Fibroblast of skin of right biceps (primary cell): ENCODE results near the gene ENTPD2.
"Not testable (repeated sequence)": the region's sequence is repeated elsewhere in the genome, so short reads cannot be mapped to it uniquely, and the experiment has no call there.

Experiments
- DNase-seq: peaks from one replicate; pipeline ENCODE4 v3.0.0-alpha.2; 2013

The ENTPD2 gene

DNA sequence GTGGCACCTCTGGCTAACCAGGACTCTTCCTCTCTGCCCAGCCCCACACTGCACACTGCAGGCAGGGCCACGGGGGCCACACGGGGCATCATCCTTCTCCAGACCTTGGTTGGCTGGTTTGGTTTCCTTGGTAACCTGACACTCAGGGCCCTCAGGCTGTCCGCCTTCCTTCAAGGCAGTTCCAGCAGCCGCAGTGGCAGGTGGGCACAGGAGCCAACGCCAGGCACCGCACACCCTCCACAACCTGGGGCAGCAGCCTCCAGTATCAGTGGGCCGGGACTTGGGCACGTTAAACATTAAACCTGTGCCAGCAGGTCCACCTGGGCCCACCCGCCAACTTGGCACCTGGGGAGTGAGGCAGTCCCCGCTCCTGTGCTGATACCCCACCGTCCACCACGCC is 9.8 kb downstream of the ENTPD2 start:
- DNase-seq, result no peak

DNA sequence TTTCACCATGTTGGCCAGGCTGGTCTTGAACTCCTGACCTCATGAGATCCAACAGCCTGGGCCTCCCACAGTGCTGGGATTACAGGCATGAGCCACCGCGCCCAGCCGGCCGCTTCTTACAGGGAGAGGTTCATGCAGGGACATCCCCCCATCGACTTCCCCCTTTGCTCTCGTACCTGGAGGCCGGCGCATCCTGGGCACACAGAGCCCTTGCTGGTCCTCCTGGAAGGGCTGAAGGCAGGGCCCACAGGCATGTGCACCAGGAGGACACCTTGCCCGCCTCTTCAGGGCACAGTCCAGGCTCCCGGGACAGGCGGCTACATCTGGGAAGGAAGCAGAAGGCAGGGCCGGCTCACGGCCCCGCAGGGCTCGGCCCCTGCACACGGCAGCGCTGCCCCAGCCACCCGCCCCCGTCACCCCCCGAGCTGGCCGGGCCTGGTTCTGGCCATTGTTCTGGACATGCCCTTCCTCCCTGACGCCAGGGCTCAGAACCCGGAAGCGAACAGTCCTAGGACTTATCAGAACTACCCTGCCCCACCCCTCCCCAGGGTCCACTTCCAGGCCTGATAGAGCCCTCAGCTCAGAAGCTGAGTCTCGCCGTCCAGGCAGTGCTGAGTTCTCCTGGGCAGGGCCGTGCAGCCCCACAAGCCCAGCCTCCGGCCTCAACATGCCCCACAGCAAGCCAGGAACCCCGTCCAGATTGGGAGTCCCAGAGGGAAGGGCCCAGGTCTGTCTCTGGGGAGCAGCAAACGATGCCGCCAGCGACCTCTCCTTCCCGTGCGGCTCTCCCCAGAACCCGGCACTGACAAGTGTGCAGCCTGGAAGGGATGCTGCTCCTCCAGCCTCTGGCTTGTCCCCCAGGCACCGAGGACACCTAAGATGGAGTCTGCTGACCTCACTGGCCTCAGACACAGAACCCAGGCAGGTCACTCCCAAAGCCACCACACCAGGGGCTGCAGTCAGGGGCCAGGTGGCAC is 10.8 kb downstream of the ENTPD2 start:
- no peak for DNase-seq

DNA sequence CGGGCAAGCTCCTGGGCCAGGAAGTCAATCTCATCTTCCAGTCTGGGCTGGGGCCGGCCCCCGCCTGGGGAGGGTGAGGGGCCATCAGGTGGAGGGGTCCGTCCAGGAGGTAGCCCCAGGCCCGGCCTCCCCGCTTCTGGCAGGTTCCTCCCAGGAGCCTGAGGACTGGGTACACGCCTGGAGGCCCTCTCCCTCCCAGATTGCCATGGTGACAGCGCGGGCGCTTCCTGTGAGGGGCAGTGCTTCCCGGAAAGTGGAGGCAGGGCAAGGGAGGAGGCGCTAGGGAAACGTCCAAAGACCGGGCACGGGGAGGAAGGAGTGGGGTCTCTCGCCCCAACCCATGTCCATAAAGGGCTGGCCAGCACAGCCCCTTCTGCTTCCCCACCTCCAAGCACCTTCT is 12.7 kb downstream of the ENTPD2 start:
- DNase-seq, result no peak

GRCh38 chr9:137040568-137040967 is 13.3 kb downstream of the ENTPD2 start:
- no peak for DNase-seq

DNA sequence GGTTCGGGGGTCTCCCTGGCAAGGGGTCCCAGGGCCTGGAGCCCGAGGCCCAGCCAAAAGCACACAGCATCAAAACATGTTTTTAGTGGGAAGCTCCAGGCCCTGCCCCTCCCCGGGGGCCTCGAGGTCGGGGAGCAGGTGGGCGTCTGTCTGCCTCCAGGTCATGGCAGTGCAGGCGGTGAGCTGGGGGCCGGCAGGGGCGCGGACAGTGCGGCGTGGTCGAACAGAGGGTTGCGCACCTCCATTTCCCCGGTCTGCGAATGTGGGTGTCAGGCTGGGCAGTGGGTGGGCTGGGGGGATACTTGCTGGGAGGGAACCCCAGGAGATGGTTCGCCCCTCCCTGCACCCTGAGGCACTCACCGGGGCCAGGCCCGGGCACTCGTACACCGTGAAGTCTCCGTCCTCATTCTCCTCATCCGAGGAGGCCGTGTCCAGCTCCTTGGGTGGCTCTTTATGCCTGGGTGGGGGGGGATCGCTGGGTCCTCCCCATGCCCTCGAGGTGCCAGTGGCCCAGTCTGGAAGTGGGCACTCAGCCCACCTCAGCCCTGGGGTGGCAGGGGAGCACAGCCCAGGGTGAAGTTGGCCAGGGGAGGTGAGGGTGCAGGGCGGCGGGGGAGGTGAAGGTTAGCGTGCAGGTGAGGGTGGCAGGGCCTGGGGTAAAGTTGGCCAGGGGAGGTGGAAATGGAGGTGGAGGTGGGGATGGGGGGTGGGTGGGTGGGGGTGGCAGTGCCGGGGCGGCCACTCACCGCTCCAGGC is 14.1 kb downstream of the ENTPD2 start:
- no peak for DNase-seq

DNA sequence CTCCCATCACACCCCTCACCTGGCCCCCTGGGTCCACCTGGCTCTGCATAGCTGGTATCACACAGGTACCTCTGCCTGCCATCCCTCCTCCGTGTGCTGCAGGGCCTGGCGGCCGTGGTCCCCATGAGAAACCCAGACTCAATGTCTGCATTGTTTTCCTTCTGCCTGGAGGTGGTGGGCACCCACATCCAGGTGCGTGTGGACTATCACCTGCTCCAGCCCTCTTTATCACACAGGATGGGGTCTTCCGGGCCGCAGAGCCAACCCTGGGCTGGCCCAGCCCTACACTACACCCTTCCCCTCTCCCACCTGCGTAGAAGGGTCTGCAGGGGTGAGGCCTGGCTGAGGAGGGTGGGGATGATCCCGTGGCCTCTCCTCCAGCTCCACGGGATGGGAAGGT is 14.9 kb downstream of the ENTPD2 start:
- DNase-seq, result no peak

GRCh38 chr9:137037483-137037882 is 16.4 kb downstream of the ENTPD2 start:
- no peak for DNase-seq

- DNase-seq, result no peak
Measured at GRCh38 chr9:137037035-137037434, 16.8 kb downstream of the ENTPD2 start.

- DNase-seq, result no peak
Measured at GRCh38 chr9:137035937-137036336, 17.9 kb downstream of the ENTPD2 start.

- DNase-seq, result no peak
Measured at GRCh38 chr9:137035507-137035834, 18.4 kb downstream of the ENTPD2 start.

DNA sequence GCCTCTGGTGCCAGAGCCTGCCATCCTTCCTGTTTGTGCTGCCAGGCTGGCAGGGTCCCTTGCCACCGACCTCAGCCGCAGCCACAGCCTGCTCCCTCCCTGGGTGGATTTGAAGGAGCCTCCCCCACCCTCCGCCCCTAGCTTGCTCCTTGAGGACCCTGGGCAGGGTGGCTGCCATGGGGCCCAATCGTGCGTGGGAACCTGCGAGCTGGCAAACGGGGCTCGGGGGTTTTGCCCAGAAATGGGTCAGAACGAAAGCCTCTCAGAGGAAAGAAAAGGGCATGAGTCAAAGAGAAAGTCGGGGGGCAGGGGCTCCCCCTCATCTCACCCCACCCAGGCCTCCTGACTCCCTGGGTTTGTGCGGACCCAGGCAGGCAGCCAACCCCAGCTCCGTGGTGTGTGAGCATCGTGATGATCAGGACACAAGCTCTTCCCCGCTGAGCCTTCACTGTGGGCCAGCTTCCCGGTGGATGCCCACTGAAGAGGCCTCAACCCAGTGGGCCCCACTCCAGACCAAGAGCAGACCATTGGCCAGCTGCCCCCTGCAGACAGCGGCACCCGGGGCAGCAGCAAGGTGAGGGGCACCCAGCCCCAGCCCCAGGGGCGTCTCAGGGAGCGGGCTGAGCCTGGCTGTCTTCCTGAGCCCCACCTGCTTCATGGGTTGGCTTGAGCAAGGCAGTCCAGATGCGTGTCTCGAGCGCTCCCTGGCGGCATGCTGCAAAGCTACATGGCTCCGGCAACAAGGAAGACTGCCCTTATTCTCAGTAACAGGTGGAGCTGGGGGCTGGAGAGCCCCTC is 19.0 kb downstream of the ENTPD2 start:
- DNase-seq, result peak; percentile 64

GRCh38 chr9:137034039-137034708 is 19.7 kb downstream of the ENTPD2 start:
- DNase-seq, result no peak

- DNase-seq, result not testable (repeated sequence)
Measured at GRCh38 chr9:137033481-137033880, 20.4 kb downstream of the ENTPD2 start.

GRCh38 chr9:137032858-137033257 is 21.0 kb downstream of the ENTPD2 start:
- no peak for DNase-seq

GRCh38 chr9:137031904-137032640 is 21.8 kb downstream of the ENTPD2 start, which contains the start of gene FUT7:
FUT7 (minus strand) TSS chr9:137032088; CDS start chr9:137031991, 97 bp downstream.
- DNase-seq, result no peak

DNA sequence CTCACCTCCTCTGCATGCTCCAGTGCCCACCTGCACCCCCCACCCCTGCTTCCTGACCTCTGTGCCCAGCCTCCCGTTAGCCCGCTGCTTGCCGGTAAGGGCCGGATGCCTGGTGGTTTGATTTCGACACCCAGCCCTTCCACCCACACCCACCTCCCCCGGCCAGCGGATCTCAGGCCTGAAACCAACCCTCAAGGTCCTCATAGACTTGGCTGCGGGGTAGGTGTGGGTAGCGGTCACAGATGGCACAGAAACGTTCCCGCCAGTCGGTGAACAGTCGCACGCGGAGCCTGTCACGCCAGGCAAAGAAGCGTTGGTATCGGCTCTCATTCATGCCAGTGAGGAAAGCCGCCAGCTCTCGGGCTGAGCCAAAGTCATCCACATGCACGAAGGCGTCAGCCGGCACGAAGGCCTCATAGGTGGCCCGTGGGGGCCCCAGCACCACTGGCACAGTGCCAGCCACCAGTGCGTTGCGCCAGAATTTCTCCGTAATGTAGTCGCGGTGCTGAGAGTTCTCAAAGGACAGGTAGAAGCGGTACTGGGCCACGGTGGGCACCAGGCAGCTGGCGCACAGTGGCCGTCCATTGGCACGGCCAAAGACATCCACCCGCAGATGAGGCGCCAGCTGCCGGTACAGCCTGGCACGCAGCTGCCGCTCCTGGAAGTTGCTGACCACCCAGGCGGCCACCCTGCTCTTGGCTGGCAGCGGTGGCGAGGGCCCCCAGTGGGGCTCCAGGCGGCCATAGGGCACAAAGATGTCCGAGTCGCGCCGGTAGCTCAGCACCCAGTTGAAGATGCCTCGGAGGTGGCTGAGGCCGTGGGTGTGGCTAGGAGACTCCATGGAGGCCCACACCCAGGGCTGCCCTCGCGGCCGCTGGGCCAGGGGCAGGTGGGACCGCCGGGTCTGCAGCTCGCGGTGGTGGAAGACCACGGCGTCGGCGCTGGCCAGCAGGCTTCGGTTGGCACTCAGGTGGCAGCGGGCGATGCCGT is 23.0 kb downstream of the ENTPD2 start:
- no peak for DNase-seq

DNA sequence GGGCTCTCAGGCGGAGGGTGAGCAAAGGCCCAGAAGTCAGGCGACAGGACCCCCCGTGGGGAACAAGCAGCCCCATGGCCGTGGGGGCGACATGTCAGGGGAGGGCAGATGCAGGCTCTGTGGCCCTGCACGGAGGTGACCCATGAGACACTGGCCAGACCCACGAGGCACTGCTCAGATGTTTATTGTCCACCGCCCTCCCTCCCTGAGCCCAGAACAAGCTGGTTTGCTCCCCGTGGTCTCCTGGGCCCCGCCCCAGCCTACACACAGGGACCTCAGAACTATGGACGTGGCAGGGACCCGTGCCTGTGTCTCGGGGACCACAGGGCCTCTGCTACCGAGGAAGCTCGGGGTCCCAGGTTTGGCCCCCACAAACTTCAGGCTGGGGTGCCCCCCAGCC is 23.9 kb downstream of the ENTPD2 start:
- DNase-seq, result no peak

DNA sequence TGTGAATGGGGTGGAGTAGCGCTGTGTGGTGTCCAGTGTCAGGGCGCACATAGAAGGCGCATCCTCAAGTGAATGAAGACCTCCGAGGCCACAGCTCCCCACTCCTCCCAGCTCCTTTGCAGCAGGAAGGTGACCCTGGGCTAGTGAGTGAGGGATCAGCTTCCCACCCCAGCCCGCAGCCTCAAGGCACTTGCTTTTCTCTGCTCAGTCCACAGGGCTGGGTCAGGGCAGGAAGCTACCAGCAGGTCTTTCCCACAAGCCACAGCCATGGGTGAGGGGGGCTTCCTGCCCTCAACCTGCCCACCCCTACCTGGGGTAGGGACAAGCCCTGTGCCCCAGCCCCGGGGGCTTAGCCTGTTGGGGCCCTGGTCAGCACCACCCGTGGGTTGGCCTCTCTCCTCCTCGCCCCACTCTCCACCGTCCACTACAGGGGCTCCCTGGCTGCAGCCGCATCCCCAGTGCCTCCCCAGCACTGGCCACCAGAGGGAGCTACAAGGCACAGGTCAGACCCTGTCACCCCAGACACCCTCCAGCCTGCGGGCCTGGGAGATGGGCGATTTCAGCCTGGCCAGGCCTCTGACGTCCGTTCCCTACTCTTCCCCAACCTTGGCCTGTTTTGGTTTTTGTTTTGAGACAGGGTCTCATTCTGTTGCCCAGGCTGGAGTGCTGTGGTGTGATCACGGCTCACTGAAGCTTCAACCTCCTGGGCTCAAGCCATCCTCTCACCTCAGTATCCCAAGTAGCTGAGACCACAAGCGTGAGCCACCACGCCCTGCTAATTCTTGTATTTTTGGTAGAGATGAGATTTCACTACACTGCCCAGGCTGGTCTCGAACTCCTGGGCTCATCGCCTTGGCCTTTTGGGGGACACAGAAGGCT is 24.6 kb downstream of the ENTPD2 start:
- peak; percentile 31 for DNase-seq

DNA sequence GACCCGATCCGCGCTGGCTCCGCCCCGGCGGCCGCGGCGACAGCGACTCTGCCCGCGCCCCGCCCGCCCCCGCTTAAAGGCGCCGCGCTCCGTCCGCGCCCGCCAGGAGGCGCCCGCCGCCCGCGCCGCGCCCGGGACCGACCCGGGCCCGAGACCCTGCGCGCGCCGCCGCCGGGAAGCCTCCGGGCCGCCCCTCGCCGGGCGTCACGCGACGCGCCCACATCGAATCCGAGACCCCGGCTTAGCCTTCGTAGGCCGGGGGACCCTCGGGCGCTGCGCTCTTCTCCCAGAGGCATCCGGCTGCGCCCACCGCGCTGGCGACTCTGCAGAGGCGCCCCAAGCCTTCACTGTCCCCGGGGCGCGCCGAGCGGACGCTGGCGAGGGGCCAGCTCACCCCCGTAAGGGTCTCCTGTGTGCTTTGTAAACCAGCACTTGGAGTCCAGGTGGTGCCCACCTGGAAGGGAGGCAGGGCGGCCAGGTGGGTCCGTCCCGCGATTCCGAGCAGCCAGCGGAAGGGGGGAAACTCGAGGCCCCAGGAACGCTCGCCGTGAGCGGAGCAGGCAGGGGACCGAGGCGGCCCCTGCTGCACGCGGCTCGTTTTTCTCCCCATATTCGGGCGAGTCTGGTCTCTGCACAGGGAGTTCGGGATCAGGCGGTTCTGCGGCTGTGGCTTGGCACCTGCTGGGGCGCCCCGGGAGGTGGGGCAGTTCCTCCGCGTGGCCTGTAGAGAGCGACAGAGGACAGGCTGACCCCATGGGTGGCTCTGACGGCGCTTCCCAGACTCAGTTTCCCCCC is 25.4 kb downstream of the ENTPD2 start:
- peak; percentile 41 for DNase-seq
